ENCODE data around the gene AKT1S1. TPM values are rescaled to one million over a fixed set of nuclear protein-coding genes. Genes with fewer than 3 reads are reported as not detected.

The AKT1S1 gene
- total and polyA plus RNA-seq, 2 donors (not counting 1 experiment from before 2014, with no cell fraction given): 16.6 to 23.0 TPM

DNA sequence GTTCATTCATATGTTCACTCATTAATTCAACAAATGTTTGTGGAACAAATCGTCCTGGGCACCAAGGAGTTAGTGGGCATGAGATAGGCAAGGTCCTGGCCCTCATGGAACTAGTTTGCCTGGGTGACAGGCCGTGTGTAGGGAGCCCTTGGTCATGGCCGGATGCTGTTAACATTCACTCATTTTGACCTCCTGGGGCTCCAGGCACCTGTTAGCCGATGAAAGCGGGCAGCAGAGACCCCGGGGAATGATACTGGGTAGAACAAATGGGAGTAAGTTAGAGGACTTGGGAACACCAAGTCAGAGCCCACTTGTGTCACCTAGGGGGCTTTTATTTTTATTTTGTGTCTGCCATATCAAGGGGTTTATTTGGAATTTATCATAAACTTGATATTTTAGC lies 52.5 kb downstream of the AKT1S1 start:
- Mint-ChIP-seq H3K9me3 (ENCODE audit: insufficient read depth) (no peaks in the 10 kb centered on the region), H3K4me3 (no peak overlapping the region), H3K4me1 (peaks cover 19% of the 10 kb centered on the region), H3K27ac (no peak overlapping the region), H3K27me3 (no peaks in the 10 kb centered on the region)
- Histone ChIP-seq H3K9me3 (ENCODE audit: control extremely low read depth in 1 of 3, control insufficient read depth in 2 of 3, insufficient read depth in 1 of 3, low read length in 2 of 3) (peaks cover 0 to 2% (median 0%) of the 10 kb centered on the region in 3 donors), H2AFZ (ENCODE audit: insufficient read depth, low read depth, low read length, poor library complexity, severe bottlenecking) (no peak overlapping the region), H3K27me3 (replicated peaks in 1 of 4; ENCODE audit: control extremely low read depth in 1 of 4, control insufficient read depth in 3 of 4, insufficient read depth in 4 of 4, low read length in 3 of 4) (no peaks in the 10 kb centered on the region), H3K4me3 (ENCODE audit: control extremely low read depth in 1 of 5, extremely low read depth in 1 of 5, insufficient read depth in 1 of 5, low read depth in 2 of 5, low read length in 4 of 5) (no peak overlapping the region), H3K36me3 (replicated peaks in 1 of 2; ENCODE audit: control extremely low read depth in 1 of 2, control insufficient read depth in 1 of 2, extremely low read depth in 1 of 2, insufficient read depth in 2 of 2, low read length in 1 of 2) (peaks cover 2 to 61% of the 10 kb centered on the region in 2 experiments), H3K9ac (ENCODE audit: low read length) (no peak overlapping the region), H4K20me1 (ENCODE audit: control insufficient read depth, insufficient read depth, low read length, poor library complexity, severe bottlenecking) (peaks cover 86% of the 10 kb centered on the region), H3K4me2 (replicated peaks; ENCODE audit: low read depth, low read length, poor library complexity, severe bottlenecking) (no peak overlapping the region), H3K79me2 (ENCODE audit: control insufficient read depth, insufficient read depth, low read length) (peaks cover 89% of the 10 kb centered on the region), H3K27ac (ENCODE audit: low read length in 2 of 2) (no peak overlapping the region), H3K4me1 (ENCODE audit: control insufficient read depth in 2 of 2, insufficient read depth in 2 of 2, low read length in 2 of 2) (peaks cover 6 to 11% of the 10 kb centered on the region in 2 donors)
- 99% methylated on average over 6 of the region's 6 CpGs for whole genome bisulfite sequencing (ENCODE audit: insufficient coverage)
- DNase-seq (no peak), ATAC-seq (ENCODE audit: low read depth) (no peak)
- POLR2A ChIA-PET: no interaction called here
- TF ChIP-seq, protein P1, sequence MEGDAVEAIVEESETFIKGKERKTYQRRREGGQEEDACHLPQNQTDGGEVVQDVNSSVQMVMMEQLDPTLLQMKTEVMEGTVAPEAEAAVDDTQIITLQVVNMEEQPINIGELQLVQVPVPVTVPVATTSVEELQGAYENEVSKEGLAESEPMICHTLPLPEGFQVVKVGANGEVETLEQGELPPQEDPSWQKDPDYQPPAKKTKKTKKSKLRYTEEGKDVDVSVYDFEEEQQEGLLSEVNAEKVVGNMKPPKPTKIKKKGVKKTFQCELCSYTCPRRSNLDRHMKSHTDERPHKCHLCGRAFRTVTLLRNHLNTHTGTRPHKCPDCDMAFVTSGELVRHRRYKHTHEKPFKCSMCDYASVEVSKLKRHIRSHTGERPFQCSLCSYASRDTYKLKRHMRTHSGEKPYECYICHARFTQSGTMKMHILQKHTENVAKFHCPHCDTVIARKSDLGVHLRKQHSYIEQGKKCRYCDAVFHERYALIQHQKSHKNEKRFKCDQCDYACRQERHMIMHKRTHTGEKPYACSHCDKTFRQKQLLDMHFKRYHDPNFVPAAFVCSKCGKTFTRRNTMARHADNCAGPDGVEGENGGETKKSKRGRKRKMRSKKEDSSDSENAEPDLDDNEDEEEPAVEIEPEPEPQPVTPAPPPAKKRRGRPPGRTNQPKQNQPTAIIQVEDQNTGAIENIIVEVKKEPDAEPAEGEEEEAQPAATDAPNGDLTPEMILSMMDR (IDR thresholded peaks at IDR 0.05): no peak
- TF ChIP-seq EZH2 (IDR thresholded peaks at IDR 0.05; ENCODE audit: borderline replicate concordance, insufficient read depth, low read depth, low read length, poor library complexity, severe bottlenecking): no peak
- CTCF ChIA-PET: no interaction called here
- intact Hi-C loops (cut with micrococcal nuclease): no loop called here

DNA sequence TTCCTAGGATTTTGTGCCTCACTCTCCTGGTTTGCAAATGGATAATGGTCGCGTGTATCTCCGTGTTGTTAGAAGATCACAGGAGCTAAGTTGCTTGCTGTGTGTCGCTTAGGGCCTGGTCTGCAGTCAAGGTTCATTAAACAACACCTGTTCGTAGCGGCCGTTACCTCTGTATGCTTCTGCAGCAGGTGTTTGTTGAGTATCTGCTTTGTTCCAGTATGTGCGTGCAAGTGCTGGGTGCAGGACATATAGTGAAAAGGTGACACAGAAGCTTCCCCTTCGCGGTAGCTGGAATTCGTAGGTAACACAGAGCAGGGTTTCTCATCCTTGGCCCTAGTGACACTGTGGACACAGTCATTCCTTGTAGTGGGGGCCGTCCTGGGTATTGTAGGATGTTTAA lies 53.7 kb downstream of the AKT1S1 start:
- intact Hi-C loops (cut with micrococcal nuclease): no loop called here
- H3K9ac ChIP-seq (ENCODE audit: low read length): no peak overlapping the region
- peaks cover 31% of the 10 kb centered on the region for H3K4me1 Mint-ChIP-seq
- no peaks in the 10 kb centered on the region for H3K27me3 Mint-ChIP-seq
- no peak for DNase-seq
- peaks cover 86% of the 10 kb centered on the region for H4K20me1 ChIP-seq (ENCODE audit: control insufficient read depth, insufficient read depth, low read length, poor library complexity, severe bottlenecking)
- H2AFZ ChIP-seq (ENCODE audit: insufficient read depth, low read depth, low read length, poor library complexity, severe bottlenecking): no peak overlapping the region
- peaks cover 0 to 1% (median 0%) of the 10 kb centered on the region in 3 donors for H3K9me3 ChIP-seq (ENCODE audit: control extremely low read depth in 1 of 3, control insufficient read depth in 2 of 3, insufficient read depth in 1 of 3, low read length in 2 of 3)
- peaks cover 2 to 49% of the 10 kb centered on the region in 2 experiments for H3K36me3 ChIP-seq (replicated peaks in 1 of 2; ENCODE audit: control extremely low read depth in 1 of 2, control insufficient read depth in 1 of 2, extremely low read depth in 1 of 2, insufficient read depth in 2 of 2, low read length in 1 of 2)
- POLR2A ChIA-PET: interaction anchor here (1.2 kb wide), 1 partner anchor 20 kb away, joined by 3 read pairs; no protein-coding TSS in a partner anchor
- no peak overlapping the region for H3K27ac ChIP-seq (ENCODE audit: low read length in 2 of 2)
- peaks cover 93% of the 10 kb centered on the region for H3K79me2 ChIP-seq (ENCODE audit: control insufficient read depth, insufficient read depth, low read length)
- H3K4me3 Mint-ChIP-seq: peak overlapping the region; percentile 17
- ATAC-seq (ENCODE audit: low read depth): no peak
- CTCF ChIA-PET: no interaction called here
- H3K9me3 Mint-ChIP-seq (ENCODE audit: insufficient read depth): no peaks in the 10 kb centered on the region
- H3K27me3 ChIP-seq (replicated peaks in 1 of 4; ENCODE audit: control extremely low read depth in 1 of 4, control insufficient read depth in 3 of 4, insufficient read depth in 4 of 4, low read length in 3 of 4): no peaks in the 10 kb centered on the region
- H3K4me2 ChIP-seq (replicated peaks; ENCODE audit: low read depth, low read length, poor library complexity, severe bottlenecking): no peak overlapping the region
- peaks cover 16 to 23% of the 10 kb centered on the region in 2 donors for H3K4me1 ChIP-seq (ENCODE audit: control insufficient read depth in 2 of 2, insufficient read depth in 2 of 2, low read length in 2 of 2)
- TF ChIP-seq EZH2 (IDR thresholded peaks at IDR 0.05; ENCODE audit: borderline replicate concordance, insufficient read depth, low read depth, low read length, poor library complexity, severe bottlenecking): no peak
- TF ChIP-seq, protein P1 (IDR thresholded peaks at IDR 0.05): no peak
- H3K4me3 ChIP-seq (ENCODE audit: control extremely low read depth in 1 of 5, extremely low read depth in 1 of 5, insufficient read depth in 1 of 5, low read depth in 2 of 5, low read length in 4 of 5): no peak overlapping the region
- WGBS (ENCODE audit: insufficient coverage): 85% methylated on average over 8 of the region's 12 CpGs
- peak overlapping the region; percentile 37 for H3K27ac Mint-ChIP-seq
